KMS-11 (cell line): Measurements from ENCODE around the gene FOXL3.

Experiments used
- H2AFZ ChIP-seq: fragments of 200-600 bp; sonication (generic); 2 replicates; pipeline ENCODE4 v1.6.1; 2016; ENCODE audit warnings: antibody characterized with exemption, mixed run types, low read depth
- H3K27ac ChIP-seq: fragments of 200-600 bp; sonication (generic); 2 replicates; pipeline ENCODE4 v1.6.1; 2016; ENCODE audit warnings: mild to moderate bottlenecking, mixed run types
- H3K27me3 ChIP-seq: fragments of 200-600 bp; sonication (generic); 2 replicates; pipeline ENCODE4 v1.6.1; 2017; ENCODE audit warnings: mild to moderate bottlenecking, low read depth, mixed run types, moderate library complexity; ENCODE audit not compliant: insufficient read depth
- H3K36me3 ChIP-seq: fragments of 200-600 bp; sonication (generic); 2 replicates; pipeline ENCODE4 v1.6.1; 2017; ENCODE audit warnings: mild to moderate bottlenecking, mixed run types; ENCODE audit not compliant: insufficient read depth
- H3K4me1 ChIP-seq: fragments of 200-600 bp; sonication (generic); 2 replicates; pipeline ENCODE4 v1.6.1; 2016; ENCODE audit warnings: mild to moderate bottlenecking, low read depth, mixed run types; ENCODE audit not compliant: poor library complexity, severe bottlenecking
- H3K4me2 ChIP-seq: fragments of 200-600 bp; sonication (generic); 2 replicates; pipeline ENCODE4 v1.7.0; 2016; ENCODE audit warnings: mild to moderate bottlenecking, mixed run types
- H3K4me3 ChIP-seq: fragments of 200-600 bp; sonication (generic); IDR thresholded peaks from 2 replicates; pipeline ENCODE4 v1.6.1; 2017; ENCODE audit warnings: low read depth, low read length, mixed read lengths; ENCODE audit not compliant: insufficient read depth
- H3K79me2 ChIP-seq: fragments of 200-600 bp; sonication (generic); 2 replicates; pipeline ENCODE4 v1.6.1; 2016; ENCODE audit warnings: low read depth, mixed run types; ENCODE audit not compliant: insufficient read depth
- H3K9ac ChIP-seq: fragments of 200-600 bp; sonication (generic); 2 replicates; pipeline ENCODE4 v1.6.1; 2016; ENCODE audit warnings: mild to moderate bottlenecking, mixed run types
- H4K20me1 ChIP-seq: fragments of 200-600 bp; sonication (generic); 2 replicates; pipeline ENCODE4 v1.6.1; 2016; ENCODE audit warnings: mild to moderate bottlenecking, mixed run types; ENCODE audit not compliant: insufficient read depth
- CTCF ChIP-seq: fragments of 200-600 bp; sonication (generic); conservative IDR thresholded peaks from 2 replicates; pipeline ENCODE4 v1.6.1; 2017; ENCODE audit warnings: low read depth, mild to moderate bottlenecking, antibody characterized with exemption, low read length, moderate library complexity, mixed read lengths

The FOXL3 gene

GRCh38 chr7:265192-265997, 24.6 kb upstream of the FOXL3 start:
- TF ChIP-seq CTCF: no peak
- peaks cover 15% of the 10 kb centered on the region for H3K27me3 ChIP-seq

DNA sequence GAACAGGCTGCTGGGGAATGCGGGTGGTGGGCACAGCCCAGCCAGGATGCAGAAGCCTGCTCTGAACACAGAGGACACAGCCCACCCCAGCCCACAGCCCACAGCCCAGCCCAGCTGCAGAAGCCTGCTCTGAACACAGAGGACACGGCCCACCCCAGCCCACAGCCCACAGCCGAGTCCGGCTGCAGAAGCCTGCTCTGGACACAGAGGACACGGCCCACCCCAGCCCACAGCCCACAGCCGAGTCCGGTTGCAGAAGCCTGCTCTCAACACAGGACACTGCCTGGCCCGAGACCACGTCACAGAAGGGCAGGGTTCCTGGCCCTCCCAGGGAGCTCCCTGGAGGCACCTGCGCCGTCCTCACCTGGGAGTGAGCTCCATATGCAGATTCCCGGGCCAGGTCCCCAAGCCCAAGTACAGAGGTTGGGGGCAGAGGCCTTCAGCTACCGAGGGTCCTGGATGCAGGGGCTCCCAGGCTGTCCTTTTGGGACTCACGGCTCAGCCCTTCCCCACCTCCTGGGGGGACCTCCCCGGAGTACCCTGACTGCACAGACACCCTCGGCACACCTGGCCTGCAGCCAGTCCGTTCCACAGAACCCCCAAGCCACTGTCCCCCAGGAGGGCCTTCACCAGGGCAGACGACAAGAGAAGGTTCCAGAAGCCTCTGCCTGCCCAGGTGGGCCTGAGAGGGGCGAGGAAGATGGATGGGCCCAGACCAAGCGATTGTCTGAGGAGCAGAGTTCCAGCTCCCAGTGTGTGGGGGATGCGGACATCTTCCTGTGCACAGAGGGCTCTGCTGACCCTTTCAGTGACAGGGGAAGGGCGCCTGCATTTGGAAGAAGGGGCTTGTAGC, 23.7 kb upstream of the FOXL3 start:
- no peak overlapping the region for H3K4me3 ChIP-seq
- H3K9ac ChIP-seq: no peak overlapping the region
- no peaks in the 10 kb centered on the region for H4K20me1 ChIP-seq
- H2AFZ ChIP-seq: no peak overlapping the region
- H3K36me3 ChIP-seq: no peaks in the 10 kb centered on the region
- no peaks in the 10 kb centered on the region for H3K79me2 ChIP-seq
- TF ChIP-seq CTCF: no peak
- no peak overlapping the region for H3K4me2 ChIP-seq
- no peaks in the 10 kb centered on the region for H3K4me1 ChIP-seq
- H3K27ac ChIP-seq: no peak overlapping the region
- H3K27me3 ChIP-seq: peaks cover 15% of the 10 kb centered on the region

More at GRCh38 chr7:265192-265997, 24.6 kb upstream of the FOXL3 start:
- no peak overlapping the region for H3K9ac ChIP-seq
- no peaks in the 10 kb centered on the region for H3K79me2 ChIP-seq
- H3K4me3 ChIP-seq: no peak overlapping the region
- H4K20me1 ChIP-seq: no peaks in the 10 kb centered on the region
- no peak overlapping the region for H3K27ac ChIP-seq
- no peak overlapping the region for H3K4me2 ChIP-seq
- no peak overlapping the region for H2AFZ ChIP-seq
- H3K4me1 ChIP-seq: no peaks in the 10 kb centered on the region
- H3K36me3 ChIP-seq: no peaks in the 10 kb centered on the region

DNA sequence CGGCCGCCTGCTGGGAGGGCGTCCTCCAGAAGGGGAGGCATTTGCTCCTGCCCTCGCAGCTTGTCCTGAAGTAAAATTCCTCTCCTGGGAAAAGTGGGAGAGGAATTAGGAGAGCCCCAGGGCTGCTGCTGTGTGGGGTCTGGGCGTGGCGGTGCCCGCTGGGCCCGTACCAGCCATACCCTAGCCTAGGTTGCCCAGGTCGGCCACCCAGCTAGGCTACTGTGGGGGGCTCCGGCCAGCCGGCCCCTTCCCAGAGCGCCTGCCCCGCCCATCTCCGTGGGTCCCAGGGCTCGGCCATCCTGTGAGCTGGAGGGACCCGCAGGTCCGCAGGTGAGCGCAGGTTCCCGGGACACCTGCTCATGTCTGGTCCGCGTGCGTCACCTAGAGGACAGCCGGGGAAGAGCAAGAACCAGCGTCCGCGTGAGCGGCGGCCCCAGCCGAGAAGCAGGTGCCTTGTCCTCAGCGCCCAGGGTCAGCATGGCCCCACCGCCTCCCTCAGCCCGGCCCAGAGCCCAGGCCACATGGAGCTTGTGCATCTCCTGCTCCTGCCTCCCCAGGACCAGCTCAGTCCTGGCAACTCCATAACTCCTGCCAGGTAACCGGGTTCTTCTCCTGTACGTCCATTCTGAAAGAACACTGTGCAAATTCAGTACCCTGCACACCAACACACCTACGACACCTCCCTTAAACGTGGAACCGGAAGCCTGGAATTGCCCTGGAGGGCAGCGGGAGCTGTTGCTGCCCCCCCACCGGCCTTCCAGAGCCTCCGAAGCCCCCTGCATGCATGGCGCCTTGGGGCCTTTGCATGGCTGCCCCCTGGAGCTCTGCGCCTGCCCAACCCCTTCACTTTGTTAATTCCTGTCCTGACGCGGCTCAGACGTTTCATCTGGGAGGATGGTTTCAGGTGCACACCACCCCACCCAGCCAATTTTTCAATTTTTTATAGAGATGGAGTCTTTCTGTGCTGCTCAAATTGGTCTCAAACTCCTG, 22.8 kb upstream of the FOXL3 start:
- H3K79me2 ChIP-seq: no peaks in the 10 kb centered on the region
- H3K36me3 ChIP-seq: no peaks in the 10 kb centered on the region
- TF ChIP-seq CTCF: no peak
- H2AFZ ChIP-seq: no peak overlapping the region
- no peak overlapping the region for H3K4me3 ChIP-seq
- H3K4me1 ChIP-seq: no peaks in the 10 kb centered on the region
- no peak overlapping the region for H3K27ac ChIP-seq
- H3K27me3 ChIP-seq: peaks cover 18% of the 10 kb centered on the region
- no peaks in the 10 kb centered on the region for H4K20me1 ChIP-seq
- no peak overlapping the region for H3K9ac ChIP-seq
- H3K4me2 ChIP-seq: no peak overlapping the region

DNA sequence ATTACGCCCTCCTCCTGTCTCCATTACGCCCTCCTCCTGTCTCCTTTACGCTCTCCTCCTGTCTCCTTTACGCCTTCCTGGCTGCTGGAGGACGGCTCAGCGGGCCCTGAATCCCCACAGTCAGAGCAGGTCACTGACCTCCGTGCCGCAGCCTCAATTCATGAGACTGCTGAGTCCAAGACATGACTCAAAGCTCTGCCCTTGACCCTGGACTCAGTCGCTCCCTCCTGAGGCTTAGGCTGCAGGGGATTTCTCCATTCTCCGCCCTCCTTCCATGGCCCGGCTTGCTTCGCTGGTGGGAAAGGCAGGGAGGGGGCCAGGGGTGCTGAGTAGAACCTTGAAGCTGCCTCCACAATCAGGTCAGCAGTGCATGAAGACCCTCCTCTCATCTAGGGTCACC, 21.0 kb upstream of the FOXL3 start:
- Histone ChIP-seq H3K9ac (no peak overlapping the region), H2AFZ (no peak overlapping the region), H3K36me3 (no peaks in the 10 kb centered on the region), H3K27me3 (peaks cover 33% of the 10 kb centered on the region), H3K4me1 (no peaks in the 10 kb centered on the region), H3K27ac (no peak overlapping the region), H3K4me3 (no peak overlapping the region), H3K79me2 (no peaks in the 10 kb centered on the region), H3K4me2 (no peak overlapping the region), H4K20me1 (no peaks in the 10 kb centered on the region)
- TF ChIP-seq CTCF: no peak
